GM19193 (cell line): ENCODE measurements around the gene OR10A4.

Source experiments
- POLR2A ChIP-seq: IDR thresholded peaks from 4 replicates; pipeline ENCODE4 v1.6.1; 2011; ENCODE audit not compliant: insufficient read depth, insufficient read length; ENCODE audit errors: extremely low read depth

OR10A4 gene, protein sequence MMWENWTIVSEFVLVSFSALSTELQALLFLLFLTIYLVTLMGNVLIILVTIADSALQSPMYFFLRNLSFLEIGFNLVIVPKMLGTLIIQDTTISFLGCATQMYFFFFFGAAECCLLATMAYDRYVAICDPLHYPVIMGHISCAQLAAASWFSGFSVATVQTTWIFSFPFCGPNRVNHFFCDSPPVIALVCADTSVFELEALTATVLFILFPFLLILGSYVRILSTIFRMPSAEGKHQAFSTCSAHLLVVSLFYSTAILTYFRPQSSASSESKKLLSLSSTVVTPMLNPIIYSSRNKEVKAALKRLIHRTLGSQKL

DNA sequence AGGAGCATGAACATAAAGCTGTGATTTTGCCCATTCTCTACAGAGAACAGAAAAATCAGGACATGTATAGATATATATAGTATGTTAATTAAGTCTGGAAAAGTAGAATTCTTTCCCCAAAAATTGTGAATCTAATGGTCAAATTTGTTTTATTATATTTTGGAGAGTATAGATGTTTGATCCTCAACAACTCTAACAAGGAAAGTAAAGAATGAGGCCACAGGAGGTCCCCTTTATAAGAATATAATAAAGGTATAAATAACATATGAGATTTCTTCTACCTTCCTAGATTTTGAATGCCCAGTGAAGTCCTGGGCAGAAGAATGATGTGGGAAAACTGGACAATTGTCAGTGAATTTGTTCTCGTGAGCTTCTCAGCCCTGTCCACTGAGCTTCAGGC, at the start of gene OR10A4:
OR10A4 (plus strand) TSS at position 301 of the 400 bp plus-strand sequence; CDS start at position 324, 23 bp downstream.
- TF ChIP-seq POLR2A: no peak

DNA sequence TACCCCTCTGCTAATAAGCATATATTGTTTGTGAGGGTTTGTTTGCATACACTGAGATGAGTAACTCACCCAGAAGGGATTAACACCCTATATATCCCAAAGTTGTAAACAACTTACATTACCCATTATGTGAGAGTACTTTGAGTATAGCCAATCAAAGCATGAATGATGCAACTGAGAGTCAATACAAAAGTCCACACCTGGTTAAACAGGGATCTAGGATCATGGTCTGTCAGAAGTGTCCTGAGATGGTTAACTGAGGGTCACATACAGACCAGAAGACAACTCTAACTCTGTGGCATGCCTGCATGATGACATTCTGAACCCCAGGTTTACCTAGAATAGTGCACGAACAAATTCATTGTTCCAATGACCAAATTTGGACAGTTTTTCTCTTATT, 48.3 kb upstream of the OR10A4 start:
- no peak for TF ChIP-seq POLR2A

DNA sequence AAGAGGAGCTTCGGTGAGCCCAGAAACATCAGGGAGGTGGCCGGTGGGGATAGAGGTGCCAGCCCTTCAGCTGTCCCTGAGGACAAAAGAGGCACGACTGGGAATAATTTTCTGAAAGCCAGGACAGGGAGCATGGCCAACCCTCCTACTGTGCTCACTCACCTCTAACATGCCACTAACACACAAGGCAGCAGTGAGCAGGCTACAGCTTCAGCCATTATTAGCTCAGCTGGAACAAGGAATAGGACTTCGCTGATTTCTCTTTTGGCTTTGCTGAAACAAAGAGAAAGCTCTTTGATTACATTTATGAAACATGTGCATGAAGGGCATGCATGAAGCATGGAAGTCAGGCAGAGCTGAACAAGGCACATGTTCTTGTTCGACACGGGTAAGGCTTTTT, 43.1 kb upstream of the OR10A4 start:
- no peak for TF ChIP-seq POLR2A

DNA sequence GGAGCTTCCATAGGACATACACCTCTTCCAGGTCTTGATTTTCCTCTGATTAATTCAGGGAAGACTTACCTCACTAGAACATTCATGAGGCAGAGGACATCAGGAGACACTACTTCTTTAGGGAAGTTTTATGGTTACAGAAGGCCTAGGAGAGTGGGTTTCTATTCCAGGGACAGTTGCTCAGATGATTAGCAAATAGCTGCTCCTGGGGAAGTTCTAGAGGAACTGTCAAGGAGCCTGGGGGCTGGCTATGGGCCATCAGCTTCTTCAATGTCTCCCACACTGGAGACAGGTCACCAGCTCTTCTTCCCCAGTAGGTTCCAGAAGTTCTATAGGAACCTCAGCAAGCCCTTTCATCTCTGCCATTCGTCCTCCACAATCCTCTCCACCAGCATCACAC, 42.4 kb upstream of the OR10A4 start:
- no peak for TF ChIP-seq POLR2A

DNA sequence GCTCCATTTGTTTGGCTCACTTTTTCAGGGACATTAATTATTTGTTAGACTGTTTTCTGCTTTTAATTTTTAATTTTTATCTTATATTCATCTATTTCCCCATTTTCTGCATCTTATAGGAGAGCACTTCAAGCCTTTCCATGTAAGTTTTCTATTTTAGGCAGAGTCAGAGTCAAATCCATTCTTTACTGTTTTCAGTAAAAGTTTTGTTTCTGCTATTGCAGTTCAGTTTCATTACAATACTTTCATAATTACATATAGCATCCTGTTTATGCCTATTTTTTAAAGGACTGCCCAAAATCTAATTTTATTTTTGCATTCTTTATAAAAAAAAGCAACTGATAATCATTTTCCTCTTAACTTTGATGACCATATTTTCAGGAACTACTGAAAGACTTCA, 34.7 kb upstream of the OR10A4 start:
- TF ChIP-seq POLR2A: no peak

DNA sequence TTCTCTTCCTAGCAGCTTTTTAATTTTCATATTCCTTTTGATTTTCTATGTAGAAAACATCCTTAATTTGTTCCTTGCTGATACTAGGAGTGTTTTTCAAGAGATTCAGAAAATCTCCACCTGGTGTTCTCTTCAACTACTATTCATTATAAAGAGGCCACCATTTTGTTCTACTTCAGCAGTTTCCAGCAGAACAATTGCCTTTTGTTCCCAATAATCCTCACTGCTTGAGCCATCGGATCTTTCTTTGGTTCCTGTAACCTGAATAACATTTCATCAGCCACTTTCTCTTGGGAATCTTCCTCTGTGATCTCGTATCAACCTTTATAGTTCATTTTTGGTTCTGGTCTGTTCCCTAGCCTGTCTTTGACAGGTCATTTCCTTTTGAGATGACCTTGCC, 32.8 kb upstream of the OR10A4 start:
- no peak for TF ChIP-seq POLR2A

DNA sequence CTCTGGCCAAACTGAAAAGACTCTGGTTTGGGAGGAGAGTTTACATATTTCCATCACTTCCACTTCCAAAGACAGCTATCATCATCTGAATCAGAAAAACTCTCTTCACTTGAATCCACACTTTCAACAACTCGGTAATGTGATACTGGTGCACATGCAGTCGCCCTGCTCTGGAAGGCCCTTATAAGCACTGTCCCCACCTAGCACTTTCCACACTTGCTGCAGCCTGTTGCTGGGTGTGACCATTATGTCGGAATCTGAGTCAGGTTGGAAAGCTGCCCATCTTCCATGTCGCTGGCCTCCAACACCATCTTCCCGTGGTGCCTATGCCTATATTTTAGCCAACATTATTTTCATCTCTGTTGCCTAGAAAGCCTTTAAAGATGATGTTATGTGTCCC, 32.1 kb upstream of the OR10A4 start:
- TF ChIP-seq POLR2A: no peak

DNA sequence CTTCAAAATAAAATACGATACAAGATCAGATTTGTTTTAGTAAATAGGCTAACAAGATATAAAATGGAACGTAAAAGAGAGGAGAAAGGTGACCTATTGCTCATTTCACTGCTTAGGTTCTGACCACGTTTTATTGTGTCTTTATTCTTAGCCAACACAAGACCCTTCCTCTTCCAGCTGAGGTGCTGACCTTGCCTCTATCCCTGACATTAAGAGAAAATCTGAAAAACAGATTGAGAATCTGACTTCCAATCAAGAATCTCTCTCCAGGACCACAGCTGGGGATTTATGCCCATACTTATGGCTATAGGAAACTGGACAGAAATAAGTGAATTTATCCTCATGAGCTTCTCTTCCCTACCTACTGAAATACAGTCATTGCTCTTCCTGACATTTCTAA, 31.0 kb upstream of the OR10A4 start, which contains the start of gene OR10A5:
OR10A5 (plus strand) TSS at position 301 of the 400 bp plus-strand sequence; CDS start at position 301, 0 bp downstream.
- TF ChIP-seq POLR2A: no peak

DNA sequence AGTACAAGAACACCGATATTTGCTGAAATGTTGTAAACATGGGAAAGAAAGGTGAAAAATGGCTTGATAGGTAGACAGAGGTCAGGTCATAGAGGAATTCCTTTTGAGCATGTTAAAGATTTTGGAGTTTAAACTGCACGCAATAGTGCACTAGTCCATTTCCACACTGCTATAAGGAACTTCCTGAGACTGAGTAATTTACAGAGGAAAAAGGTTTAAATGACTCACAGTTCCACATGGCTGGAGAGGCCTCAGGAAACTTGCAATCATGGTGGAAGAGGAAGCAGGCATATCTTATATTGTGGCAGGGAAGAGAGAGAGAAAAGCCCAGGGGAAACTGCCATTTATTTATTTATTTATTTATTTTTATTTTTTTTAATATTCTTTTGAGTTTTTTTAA, 25.9 kb upstream of the OR10A4 start:
- TF ChIP-seq POLR2A: no peak

DNA sequence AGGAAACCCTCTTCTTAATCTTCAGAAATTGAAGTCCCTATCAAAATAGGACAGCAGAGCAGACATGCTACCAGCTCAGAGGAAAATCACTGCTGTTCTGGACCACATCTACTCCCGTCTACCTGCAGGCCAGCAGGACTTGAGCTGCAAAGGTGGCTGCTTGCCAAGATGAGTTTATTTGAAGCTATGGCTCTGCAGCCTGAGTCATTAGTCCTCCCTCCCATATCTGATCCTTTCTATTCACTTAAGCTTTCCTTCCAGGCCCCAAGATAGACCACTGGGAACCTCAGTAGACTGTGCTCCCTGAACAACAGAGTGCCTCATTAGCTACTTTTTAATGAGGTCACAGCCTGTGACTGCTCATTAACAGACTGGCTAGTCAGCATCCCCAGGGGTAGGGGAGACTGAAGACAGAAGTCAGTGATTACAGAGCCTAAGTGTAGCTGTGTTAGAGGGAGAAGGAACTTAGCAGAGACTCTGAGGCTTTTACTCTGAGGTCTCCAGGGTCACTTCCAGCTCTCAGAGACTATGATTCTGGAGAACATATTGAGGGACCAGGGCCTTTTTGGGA, 20.4 kb upstream of the OR10A4 start:
- no peak for TF ChIP-seq POLR2A

DNA sequence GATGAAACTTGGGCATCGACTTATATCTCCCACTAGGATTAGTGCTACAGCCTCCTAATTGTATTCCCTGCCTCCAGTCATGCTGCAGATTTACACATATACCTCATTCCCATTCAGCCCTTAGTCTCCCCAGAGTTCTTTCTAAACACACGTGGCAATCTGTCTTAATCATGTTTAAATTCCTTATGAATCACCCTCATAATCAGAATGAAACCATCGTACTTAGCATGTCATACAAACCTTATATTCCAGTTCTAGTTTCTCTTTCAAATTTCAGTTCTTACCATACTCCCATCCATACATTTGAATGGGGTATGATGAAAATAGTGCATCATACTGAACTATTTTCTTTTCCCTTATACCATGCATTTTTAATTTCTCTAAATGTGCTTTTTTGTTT, 19.6 kb upstream of the OR10A4 start:
- TF ChIP-seq POLR2A: no peak

DNA sequence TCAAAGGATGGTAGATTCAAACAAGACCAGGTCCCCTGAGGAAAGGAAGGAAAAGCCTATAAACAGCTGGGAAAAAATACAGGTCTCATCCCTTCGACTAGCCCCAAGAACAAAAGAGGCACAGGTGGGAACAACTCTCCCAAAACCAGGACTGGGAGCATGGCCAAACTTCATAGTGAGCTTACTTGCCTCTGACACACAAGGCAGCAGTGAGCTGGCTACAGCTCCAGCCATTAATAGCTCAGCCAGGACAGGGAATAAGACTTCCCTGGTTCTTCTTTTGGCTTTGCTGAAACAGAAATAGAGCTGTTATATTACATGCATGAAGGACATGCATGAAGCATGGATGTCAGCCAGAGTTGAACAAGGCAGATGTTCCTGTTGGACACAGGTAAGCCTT, 13.5 kb upstream of the OR10A4 start, which contains the start of gene OR10A2:
OR10A2 (plus strand) TSS at position 97 of the 400 bp plus-strand sequence. CDS start 6,698 bp downstream, outside the sequence.
- TF ChIP-seq POLR2A: no peak

DNA sequence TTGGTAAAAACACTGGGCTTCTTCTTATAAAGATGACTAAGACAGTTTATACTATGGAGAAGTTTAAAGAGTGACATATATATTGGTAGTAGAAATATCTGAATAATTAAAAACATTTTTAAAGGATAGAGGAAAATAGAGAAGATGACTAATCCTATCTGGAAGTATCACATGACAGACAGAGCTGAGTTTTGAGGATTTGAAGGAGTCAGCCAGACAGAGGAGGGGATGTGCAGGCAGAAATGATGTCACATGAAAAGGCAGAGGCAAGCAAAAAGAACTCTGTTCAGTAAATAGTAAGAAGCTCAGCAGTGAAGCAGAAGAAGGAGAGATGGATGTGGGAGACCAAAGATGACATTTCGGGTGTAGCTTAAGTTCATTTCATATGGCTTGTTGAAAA, 12.0 kb upstream of the OR10A4 start:
- TF ChIP-seq POLR2A: no peak

DNA sequence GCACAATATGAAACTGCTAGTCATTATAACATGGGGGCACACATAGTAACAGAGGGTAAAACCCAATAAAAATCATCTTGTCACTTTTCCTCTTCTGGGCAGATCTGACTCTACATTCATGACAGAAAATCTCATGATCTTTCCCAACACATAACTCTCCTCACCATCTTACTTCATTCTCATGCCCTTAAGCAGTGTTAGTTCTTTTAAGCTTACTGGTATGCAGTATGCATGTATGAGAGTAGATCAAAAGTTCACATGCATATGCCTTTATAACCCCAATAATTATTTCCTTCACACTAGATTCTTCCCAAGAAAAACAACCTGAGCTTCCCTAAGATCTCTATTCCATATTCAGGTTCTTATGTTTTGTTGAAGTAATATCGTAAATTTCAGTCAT, 5.1 kb upstream of the OR10A4 start:
- no peak for TF ChIP-seq POLR2A

DNA sequence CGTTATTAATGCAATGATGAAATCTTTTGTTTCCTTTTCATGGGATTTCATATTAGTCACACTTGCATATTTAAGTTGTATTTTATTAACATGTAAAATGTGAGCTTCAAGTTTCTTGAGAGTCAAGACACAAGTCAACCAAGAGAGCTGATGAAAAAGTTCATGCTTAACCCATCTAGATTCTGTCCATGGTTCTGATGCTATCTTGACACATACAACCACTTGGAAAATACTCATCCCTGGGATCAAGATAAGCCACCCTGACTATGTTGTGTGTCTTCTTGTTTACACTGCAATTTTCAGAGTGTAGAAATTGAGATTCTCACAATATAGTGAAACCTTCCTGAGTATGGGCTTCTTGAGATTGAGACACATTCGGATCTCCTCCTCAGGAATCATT, 664 bp upstream of the OR10A4 start:
- no peak for TF ChIP-seq POLR2A

DNA sequence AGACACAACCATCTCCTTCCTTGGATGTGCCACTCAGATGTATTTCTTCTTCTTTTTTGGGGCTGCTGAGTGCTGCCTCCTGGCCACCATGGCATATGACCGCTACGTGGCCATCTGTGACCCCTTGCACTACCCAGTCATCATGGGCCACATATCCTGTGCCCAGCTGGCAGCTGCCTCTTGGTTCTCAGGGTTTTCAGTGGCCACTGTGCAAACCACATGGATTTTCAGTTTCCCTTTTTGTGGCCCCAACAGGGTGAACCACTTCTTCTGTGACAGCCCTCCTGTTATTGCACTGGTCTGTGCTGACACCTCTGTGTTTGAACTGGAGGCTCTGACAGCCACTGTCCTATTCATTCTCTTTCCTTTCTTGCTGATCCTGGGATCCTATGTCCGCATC, 489 bp downstream of the OR10A4 start:
- no peak for TF ChIP-seq POLR2A
